ENCODE measurements around the gene SEMA6A.

DNA sequence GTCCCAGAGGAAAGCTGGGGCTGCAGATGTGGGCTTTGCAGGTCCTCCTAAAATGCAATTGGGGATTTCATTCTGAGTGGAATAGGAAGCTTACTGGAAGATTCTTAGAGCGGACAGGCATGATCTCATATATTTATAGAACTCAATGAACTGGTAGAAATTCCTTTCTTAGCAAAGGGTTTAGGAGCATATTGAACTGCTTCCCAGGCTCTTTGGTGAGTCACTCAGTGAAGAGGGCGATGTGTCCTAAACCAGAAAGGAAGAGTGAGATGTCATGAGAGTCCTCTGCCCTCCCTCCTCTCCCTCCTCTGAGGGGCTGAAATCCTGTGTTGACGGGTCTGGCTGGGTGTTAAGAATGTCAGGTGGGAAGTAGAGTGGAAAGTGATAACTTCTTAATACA, 26.3 kb upstream of the SEMA6A start:
- no peak for TF ChIP-seq POLR2A (IDR thresholded peaks at IDR 0.05)
- TF ChIP-seq, protein P1, sequence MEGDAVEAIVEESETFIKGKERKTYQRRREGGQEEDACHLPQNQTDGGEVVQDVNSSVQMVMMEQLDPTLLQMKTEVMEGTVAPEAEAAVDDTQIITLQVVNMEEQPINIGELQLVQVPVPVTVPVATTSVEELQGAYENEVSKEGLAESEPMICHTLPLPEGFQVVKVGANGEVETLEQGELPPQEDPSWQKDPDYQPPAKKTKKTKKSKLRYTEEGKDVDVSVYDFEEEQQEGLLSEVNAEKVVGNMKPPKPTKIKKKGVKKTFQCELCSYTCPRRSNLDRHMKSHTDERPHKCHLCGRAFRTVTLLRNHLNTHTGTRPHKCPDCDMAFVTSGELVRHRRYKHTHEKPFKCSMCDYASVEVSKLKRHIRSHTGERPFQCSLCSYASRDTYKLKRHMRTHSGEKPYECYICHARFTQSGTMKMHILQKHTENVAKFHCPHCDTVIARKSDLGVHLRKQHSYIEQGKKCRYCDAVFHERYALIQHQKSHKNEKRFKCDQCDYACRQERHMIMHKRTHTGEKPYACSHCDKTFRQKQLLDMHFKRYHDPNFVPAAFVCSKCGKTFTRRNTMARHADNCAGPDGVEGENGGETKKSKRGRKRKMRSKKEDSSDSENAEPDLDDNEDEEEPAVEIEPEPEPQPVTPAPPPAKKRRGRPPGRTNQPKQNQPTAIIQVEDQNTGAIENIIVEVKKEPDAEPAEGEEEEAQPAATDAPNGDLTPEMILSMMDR (IDR thresholded peaks at IDR 0.05 in 4 of 5, conservative IDR thresholded peaks at IDR 0.05 in 1 of 5) = no peak

Data from gastrocnemius medialis (tissue), 4 donors.